HepG2 (cell line): ENCODE measurements around the gene HSD11B1. TPM values are rescaled to one million over a fixed set of nuclear protein-coding genes. Genes with fewer than 3 reads are reported as not detected.

Experiments
- ATAC-seq: fragments of 200-7000 bp; cut with Tn5 transposase; 3 replicates; pipeline ENCODE4 v1.9.1; 2020; ENCODE audit warnings: mild to moderate bottlenecking, moderate library complexity
- BruUV-seq: library from RNA; stranded (reverse); fragments of 400-500 nt; replicated peaks from 2 replicates; lab custom pipeline; 2021; lab: Mats Ljungman, UMichigan
- CTCF ChIA-PET: fragments of 300-600 bp; formaldehyde crosslinking; extraction: SDS; loops from one replicate; lab custom pipeline; 2021; ENCODE audit warnings: low total read pairs, inconsistent platforms, low intra/inter-chr PET ratio; lab: Yijun Ruan, JAX
- POLR2A ChIA-PET: fragments of 350-600 bp; sonication (Branson Sonifier 250); formaldehyde crosslinking; loops from one replicate; lab custom pipeline; 2020; ENCODE audit warnings: antibody characterized with exemption, inconsistent platforms; lab: Yijun Ruan, JAX
- DNase-seq: peaks from one replicate; pipeline ENCODE4 v3.0.0-alpha.2; 2015; ENCODE audit warnings: low spot score
- FAIRE-seq: peaks from 3 replicates; lab custom pipeline; 2011; peaks lifted over from hg19 to GRCh38; lab: Jason Lieb, UNC
- H2AFZ ChIP-seq: one replicate; pipeline ENCODE4 v1.6.1; 2011; ENCODE audit warnings: low read length, inconsistent platforms
- H3K27ac ChIP-seq: fragments of 300-600 bp; 3 replicates; pipeline ENCODE4 v1.8.0; 2011; ENCODE audit warnings: mixed run types, mild to moderate bottlenecking, mixed read lengths, low read length, inconsistent platforms; ENCODE audit not compliant: insufficient read depth; ENCODE audit errors: extremely low read length
- H3K27me3 ChIP-seq, 2 experiments: fragments of 200-600 bp in 1 of 2; 2 replicates in 1 of 2; 3 replicates in 1 of 2; pipeline versions ENCODE4 v1.6.0 to v1.8.0; 2011; ENCODE audit warnings: low read length in 2 of 2, mild to moderate bottlenecking in 2 of 2, moderate library complexity in 2 of 2, inconsistent platforms in 1 of 2; ENCODE audit not compliant: insufficient read depth in 2 of 2, control insufficient read depth in 1 of 2
- H3K36me3 ChIP-seq, 2 experiments: fragments of 200-600 bp in 1 of 2; replicated peaks in 1 of 2; 2 replicates in 1 of 2; 3 replicates in 1 of 2; pipeline versions ENCODE4 v1.5.1 to v1.8.0; 2011; ENCODE audit warnings: low read length in 2 of 2, inconsistent platforms in 1 of 2; ENCODE audit not compliant: insufficient read depth in 2 of 2, control insufficient read depth in 1 of 2
- H3K4me1 ChIP-seq: 2 replicates; pipeline ENCODE4 v1.5.1; 2012; ENCODE audit warnings: low read length, inconsistent platforms; ENCODE audit not compliant: insufficient read depth
- H3K4me2 ChIP-seq: 2 replicates; pipeline ENCODE4 v1.6.0; 2011; ENCODE audit warnings: low read depth, low read length, inconsistent platforms
- H3K4me3 ChIP-seq, 3 experiments: fragments of 200-600 bp in 1 of 3; sonication (generic), shearing (Covaris generic) in 1 of 3; replicated peaks in 1 of 3; 2 replicates each; pipeline ENCODE4 v1.5.1; 2011 to 2016; ENCODE audit warnings: low read length in 3 of 3, inconsistent platforms in 2 of 3, low read depth in 2 of 3, mild to moderate bottlenecking in 2 of 3, control low read depth in 1 of 3, mixed read lengths in 1 of 3; ENCODE audit not compliant: insufficient read depth in 1 of 3
- H3K79me2 ChIP-seq: one replicate; pipeline ENCODE4 v1.6.1; 2011; ENCODE audit warnings: low read length, inconsistent platforms; ENCODE audit not compliant: insufficient read depth
- H3K9ac ChIP-seq: 2 replicates; pipeline ENCODE4 v1.6.0; 2011; ENCODE audit warnings: mild to moderate bottlenecking, low read depth, low read length, inconsistent platforms; ENCODE audit not compliant: insufficient read depth
- H3K9me3 ChIP-seq: 2 replicates; pipeline ENCODE4 v1.5.1; 2012; ENCODE audit warnings: mild to moderate bottlenecking, low read length
- H4K20me1 ChIP-seq: 2 replicates; pipeline ENCODE4 v1.6.0; 2011; ENCODE audit warnings: inconsistent platforms, mild to moderate bottlenecking, low read length, moderate library complexity; ENCODE audit not compliant: insufficient read depth
- NFYC ChIP-seq: IDR thresholded peaks from 2 replicates; pipeline ENCODE4 v1.6.1; 2016; ENCODE audit warnings: missing genetic modification reagents, missing compliant biosample characterization
- ZBTB7B ChIP-seq: sonication (generic); formaldehyde crosslinking; IDR thresholded peaks from 2 replicates; pipeline ENCODE4 v1.4.0; 2020; ENCODE audit warnings: missing genetic modification reagents
- ZFP37 ChIP-seq: sonication (generic); formaldehyde crosslinking; IDR thresholded peaks from 2 replicates; pipeline ENCODE4 v1.4.0; 2020; ENCODE audit warnings: missing genetic modification reagents, borderline replicate concordance
- ZFYVE20 ChIP-seq: sonication (generic); formaldehyde crosslinking; IDR thresholded peaks from 2 replicates; pipeline ENCODE4 v1.8.0; 2023; ENCODE audit warnings: low read depth, mild to moderate bottlenecking, moderate library complexity, missing genetic modification reagents, borderline replicate concordance
- ZNF354B ChIP-seq: sonication (generic); formaldehyde crosslinking; IDR thresholded peaks from 2 replicates; pipeline ENCODE4 v1.8.0; 2022; ENCODE audit warnings: mild to moderate bottlenecking, missing genetic modification reagents
- ZNF598 ChIP-seq: sonication (generic); formaldehyde crosslinking; IDR thresholded peaks from 2 replicates; pipeline ENCODE4 v1.5.1; 2020; ENCODE audit warnings: mild to moderate bottlenecking, missing genetic modification reagents, borderline replicate concordance
- WGBS: methylation state at CpG from one replicate; pipeline ENCODE4 v1.1.6; 2017; ENCODE audit warnings: low lambda C conversion rate; 5-methylcytosine and 5-hydroxymethylcytosine counted together
- in situ Hi-C: cut with HindIII; loops from 2 replicates; pipeline ENCODE4 v1.10.0; 2017; ENCODE audit warnings: low pct_unique_long_range_greater_than_20kb; ENCODE audit not compliant: extremely low pct_ligation_motif_present
- intact Hi-C: fragments of 100-400 bp; cut with micrococcal nuclease; formaldehyde crosslinking; loops from one replicate; pipeline ENCODE4 v1.10.0; 2022; ENCODE audit not compliant: unreplicated experiment
- polyA plus RNA-seq, 8 experiments: library from polyadenylated mRNA; depleted of rRNA in 3 of 8; stranded (reverse) in 7 of 8; unstranded in 1 of 8; fragments of >200 nt; fragmentation: Illumina TruSeq in 4 of 8; extraction: Trizol in 4 of 8; gene quantifications; 2 replicates each; pipeline versions ENCODE4 v1.2.1 to v1.2.3, GENCODE V29; 2011 to 2016; ENCODE audit warnings: low read depth in 4 of 8, missing spikeins in 1 of 8, mixed read lengths in 1 of 8; ENCODE audit not compliant: insufficient read depth in 1 of 8
- total RNA-seq, 5 experiments: library from RNA; depleted of rRNA; stranded (reverse); fragments of >200 nt; fragmentation: Illumina TruSeq; extraction: Trizol; gene quantifications; 2 replicates each; pipeline ENCODE4 v1.2.3, GENCODE V29; 2016; ENCODE audit warnings: low read depth in 1 of 5
- TF ChIP-seq, protein P1 (sequence below): IDR thresholded peaks from 2 replicates; pipeline ENCODE4 v1.6.1; 2016; ENCODE audit warnings: low read depth, borderline replicate concordance
- TF ChIP-seq, protein P2 (sequence below): sonication (generic); formaldehyde crosslinking; IDR thresholded peaks from 2 replicates; pipeline ENCODE4 v1.4.0; 2020; ENCODE audit warnings: missing genetic modification reagents
- TF ChIP-seq, protein P3 (sequence below): sonication (generic); formaldehyde crosslinking; IDR thresholded peaks from 2 replicates; pipeline ENCODE4 v1.5.1; 2020; ENCODE audit warnings: missing genetic modification reagents, mild to moderate bottlenecking, borderline replicate concordance

Gene HSD11B1
- total and polyA plus RNA-seq, 2 of the 13 experiments (the other 11 are each of a cell fraction or from before 2014, with no cell fraction given): not detected

DNA sequence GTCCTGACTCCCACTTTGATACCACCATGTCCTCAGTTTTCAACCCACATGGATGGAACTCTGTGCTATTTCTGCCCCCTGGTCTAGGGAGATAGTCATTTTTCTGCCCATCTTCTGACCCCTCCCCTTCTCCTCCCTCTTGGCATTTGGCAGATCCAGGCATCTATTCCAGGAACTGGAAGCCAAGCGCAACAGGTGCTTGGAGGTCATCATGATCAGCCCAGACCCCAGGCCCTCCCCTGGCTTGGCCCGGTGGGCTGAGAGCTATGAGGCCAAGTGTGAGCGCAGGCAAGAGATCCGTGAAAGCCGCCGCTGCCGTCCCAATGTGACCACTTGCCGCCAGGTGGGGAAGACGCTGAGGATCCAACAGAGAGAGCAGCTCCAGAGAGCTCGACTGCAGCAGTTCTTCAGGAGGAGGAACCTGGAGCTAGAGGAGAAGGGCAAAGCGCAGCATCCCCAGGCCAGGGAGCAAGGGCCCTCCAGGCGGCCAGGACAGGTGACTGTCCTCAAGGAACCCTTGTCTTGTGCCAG, 55.2 kb downstream of the HSD11B1 start:
- 5% methylated on average over 4 of the region's 12 CpGs for WGBS
- TF ChIP-seq, protein P1, sequence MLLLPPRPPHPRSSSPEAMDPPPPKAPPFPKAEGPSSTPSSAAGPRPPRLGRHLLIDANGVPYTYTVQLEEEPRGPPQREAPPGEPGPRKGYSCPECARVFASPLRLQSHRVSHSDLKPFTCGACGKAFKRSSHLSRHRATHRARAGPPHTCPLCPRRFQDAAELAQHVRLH (CRISPR knock-in tag): no peak
- TF ChIP-seq ZFP37 (CRISPR knock-in tag): no peak
- TF ChIP-seq, protein P2, sequence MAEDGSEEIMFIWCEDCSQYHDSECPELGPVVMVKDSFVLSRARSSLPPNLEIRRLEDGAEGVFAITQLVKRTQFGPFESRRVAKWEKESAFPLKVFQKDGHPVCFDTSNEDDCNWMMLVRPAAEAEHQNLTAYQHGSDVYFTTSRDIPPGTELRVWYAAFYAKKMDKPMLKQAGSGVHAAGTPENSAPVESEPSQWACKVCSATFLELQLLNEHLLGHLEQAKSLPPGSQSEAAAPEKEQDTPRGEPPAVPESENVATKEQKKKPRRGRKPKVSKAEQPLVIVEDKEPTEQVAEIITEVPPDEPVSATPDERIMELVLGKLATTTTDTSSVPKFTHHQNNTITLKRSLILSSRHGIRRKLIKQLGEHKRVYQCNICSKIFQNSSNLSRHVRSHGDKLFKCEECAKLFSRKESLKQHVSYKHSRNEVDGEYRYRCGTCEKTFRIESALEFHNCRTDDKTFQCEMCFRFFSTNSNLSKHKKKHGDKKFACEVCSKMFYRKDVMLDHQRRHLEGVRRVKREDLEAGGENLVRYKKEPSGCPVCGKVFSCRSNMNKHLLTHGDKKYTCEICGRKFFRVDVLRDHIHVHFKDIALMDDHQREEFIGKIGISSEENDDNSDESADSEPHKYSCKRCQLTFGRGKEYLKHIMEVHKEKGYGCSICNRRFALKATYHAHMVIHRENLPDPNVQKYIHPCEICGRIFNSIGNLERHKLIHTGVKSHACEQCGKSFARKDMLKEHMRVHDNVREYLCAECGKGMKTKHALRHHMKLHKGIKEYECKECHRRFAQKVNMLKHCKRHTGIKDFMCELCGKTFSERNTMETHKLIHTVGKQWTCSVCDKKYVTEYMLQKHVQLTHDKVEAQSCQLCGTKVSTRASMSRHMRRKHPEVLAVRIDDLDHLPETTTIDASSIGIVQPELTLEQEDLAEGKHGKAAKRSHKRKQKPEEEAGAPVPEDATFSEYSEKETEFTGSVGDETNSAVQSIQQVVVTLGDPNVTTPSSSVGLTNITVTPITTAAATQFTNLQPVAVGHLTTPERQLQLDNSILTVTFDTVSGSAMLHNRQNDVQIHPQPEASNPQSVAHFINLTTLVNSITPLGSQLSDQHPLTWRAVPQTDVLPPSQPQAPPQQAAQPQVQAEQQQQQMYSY (CRISPR knock-in tag): no peak
- TF ChIP-seq NFYC (CRISPR knock-in tag): no peak
- TF ChIP-seq ZNF354B (CRISPR knock-in tag): no peak
- no peak for TF ChIP-seq ZBTB7B (CRISPR knock-in tag)
- no peak for TF ChIP-seq ZFYVE20 (CRISPR knock-in tag)
- TF ChIP-seq, protein P3, sequence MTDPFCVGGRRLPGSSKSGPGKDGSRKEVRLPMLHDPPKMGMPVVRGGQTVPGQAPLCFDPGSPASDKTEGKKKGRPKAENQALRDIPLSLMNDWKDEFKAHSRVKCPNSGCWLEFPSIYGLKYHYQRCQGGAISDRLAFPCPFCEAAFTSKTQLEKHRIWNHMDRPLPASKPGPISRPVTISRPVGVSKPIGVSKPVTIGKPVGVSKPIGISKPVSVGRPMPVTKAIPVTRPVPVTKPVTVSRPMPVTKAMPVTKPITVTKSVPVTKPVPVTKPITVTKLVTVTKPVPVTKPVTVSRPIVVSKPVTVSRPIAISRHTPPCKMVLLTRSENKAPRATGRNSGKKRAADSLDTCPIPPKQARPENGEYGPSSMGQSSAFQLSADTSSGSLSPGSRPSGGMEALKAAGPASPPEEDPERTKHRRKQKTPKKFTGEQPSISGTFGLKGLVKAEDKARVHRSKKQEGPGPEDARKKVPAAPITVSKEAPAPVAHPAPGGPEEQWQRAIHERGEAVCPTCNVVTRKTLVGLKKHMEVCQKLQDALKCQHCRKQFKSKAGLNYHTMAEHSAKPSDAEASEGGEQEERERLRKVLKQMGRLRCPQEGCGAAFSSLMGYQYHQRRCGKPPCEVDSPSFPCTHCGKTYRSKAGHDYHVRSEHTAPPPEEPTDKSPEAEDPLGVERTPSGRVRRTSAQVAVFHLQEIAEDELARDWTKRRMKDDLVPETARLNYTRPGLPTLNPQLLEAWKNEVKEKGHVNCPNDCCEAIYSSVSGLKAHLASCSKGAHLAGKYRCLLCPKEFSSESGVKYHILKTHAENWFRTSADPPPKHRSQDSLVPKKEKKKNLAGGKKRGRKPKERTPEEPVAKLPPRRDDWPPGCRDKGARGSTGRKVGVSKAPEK: no peak
- no peak for TF ChIP-seq ZNF598 (CRISPR knock-in tag)
- DNase-seq (no peak), FAIRE-seq (no peak), ATAC-seq (no peak)
- no peak overlapping the region for H3K27ac ChIP-seq
- CTCF ChIA-PET: no interaction called here
- POLR2A ChIA-PET: no interaction called here
- H3K36me3 ChIP-seq: no peaks in the 10 kb centered on the region
- H3K4me3 ChIP-seq: no peak overlapping the region
- no peaks in the 10 kb centered on the region for H3K4me1 ChIP-seq
- H3K9me3 ChIP-seq: no peaks in the 10 kb centered on the region
- no peak overlapping the region for H2AFZ ChIP-seq
- H4K20me1 ChIP-seq: no peaks in the 10 kb centered on the region
- no peaks in the 10 kb centered on the region; a peak in 1 of 5 replicates for H3K27me3 ChIP-seq
- in situ Hi-C loops: no loop called here
- no peak overlapping the region for H3K9ac ChIP-seq
- no peaks in the 10 kb centered on the region for H3K79me2 ChIP-seq
- H3K4me2 ChIP-seq: no peak overlapping the region
- no TSS peak for BruUV-seq
- intact Hi-C loops: no loop called here
